ENCODE measurements around the gene C21orf58.

C21orf58 gene

DNA sequence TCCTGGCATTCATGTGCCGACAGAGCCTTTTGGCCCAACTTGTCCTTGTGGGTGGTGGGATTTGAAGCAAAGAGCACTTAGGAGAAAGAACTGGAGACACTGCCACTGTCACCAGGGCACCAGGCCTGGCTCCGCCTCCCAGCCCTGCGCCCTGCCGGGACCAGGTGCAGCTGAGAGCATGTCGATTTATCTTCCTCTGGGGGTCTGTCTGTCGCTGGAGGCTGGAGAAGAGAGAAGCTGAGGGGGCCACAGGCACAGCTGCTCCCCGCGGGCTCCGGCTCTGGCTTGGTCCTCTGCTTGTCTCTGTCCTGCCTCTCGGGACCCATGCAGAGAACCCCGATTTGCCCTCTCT, 28.5 kb upstream of the C21orf58 start:
- TF ChIP-seq, protein P1, sequence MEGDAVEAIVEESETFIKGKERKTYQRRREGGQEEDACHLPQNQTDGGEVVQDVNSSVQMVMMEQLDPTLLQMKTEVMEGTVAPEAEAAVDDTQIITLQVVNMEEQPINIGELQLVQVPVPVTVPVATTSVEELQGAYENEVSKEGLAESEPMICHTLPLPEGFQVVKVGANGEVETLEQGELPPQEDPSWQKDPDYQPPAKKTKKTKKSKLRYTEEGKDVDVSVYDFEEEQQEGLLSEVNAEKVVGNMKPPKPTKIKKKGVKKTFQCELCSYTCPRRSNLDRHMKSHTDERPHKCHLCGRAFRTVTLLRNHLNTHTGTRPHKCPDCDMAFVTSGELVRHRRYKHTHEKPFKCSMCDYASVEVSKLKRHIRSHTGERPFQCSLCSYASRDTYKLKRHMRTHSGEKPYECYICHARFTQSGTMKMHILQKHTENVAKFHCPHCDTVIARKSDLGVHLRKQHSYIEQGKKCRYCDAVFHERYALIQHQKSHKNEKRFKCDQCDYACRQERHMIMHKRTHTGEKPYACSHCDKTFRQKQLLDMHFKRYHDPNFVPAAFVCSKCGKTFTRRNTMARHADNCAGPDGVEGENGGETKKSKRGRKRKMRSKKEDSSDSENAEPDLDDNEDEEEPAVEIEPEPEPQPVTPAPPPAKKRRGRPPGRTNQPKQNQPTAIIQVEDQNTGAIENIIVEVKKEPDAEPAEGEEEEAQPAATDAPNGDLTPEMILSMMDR (IDR thresholded peaks at IDR 0.05; ENCODE audit: low read depth, low read length) = no peak
- H3K4me3 ChIP-seq (ENCODE audit: low read depth, low read length) = no peak overlapping the region

DNA sequence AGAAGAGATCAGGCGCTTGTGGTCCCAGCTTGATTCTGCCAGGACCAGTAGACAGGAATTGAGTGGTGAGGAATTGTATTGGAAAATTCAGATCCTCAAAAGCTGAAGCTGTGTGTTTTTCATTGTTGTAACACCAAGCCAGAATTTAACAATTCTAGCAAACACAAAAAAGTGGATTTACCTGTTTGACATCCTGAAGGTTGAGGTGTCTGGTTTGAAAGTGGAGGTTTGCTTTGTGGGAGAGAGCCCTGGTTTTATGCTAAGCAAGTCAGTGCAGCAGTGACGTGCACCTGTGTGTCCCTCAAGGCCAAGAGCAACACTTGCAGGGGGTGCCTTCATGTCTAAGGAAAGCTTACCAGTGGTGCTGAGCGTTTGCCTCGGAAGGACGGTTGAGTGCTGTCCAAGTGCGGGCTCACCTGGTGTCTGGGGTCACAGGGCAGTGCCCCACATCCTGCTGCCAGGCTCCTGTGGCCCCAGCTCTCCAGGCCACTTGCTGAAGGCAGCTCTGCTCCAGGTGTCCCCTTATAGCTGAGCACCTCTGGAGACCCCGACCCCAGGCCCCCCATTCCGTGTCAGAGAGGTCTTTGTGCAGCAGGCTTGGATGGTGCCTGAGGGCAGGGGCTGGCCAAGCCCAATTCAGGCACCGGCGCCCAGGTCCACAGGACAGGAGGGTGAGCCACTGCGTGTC, 27.9 kb upstream of the C21orf58 start:
- H3K4me3 ChIP-seq (ENCODE audit: low read depth, low read length) = no peak overlapping the region
- TF ChIP-seq, protein P1 (IDR thresholded peaks at IDR 0.05; ENCODE audit: low read depth, low read length) = no peak

DNA sequence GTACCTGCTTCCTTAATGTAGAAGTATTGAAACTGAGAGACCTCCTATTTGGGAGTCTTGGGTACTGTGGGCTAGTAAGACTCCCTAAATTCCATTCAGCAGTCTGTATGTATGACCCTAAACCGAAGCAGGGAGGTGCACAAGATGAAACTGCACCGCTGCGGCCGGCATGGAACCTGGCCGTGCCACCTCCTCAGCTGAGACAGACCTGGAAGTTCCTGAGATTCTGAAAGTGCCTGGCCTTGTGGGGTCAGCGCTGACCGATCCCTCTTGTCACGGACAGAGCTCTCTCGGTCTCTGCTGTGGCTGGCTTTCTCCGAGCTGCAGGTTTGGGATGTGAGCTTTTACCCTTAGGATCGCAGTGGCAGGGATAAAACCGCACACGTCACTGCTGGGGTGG, 27.3 kb upstream of the C21orf58 start:
- no peak overlapping the region for H3K4me3 ChIP-seq (ENCODE audit: low read depth, low read length)
- TF ChIP-seq, protein P1 (IDR thresholded peaks at IDR 0.05; ENCODE audit: low read depth, low read length) = no peak

DNA sequence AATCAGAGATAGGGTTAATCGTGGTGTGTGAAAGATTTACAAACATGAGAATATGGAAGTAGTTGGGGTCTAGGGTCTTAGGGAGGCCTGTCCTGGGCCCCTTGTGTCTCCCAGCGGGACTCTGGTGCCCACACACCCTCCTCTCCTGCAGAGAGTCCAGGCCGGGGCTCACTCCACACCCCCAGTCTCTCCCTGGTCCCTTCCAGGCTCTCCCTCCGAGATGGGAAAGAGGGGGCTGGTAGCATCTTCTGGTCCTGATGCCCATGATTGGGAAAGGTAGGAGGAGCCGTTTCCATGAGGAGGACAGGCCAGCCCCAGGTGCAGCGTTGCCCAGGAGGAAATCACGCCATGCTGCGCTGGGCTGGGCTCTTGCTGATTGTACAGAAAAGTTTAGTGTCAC, 26.9 kb upstream of the C21orf58 start:
- TF ChIP-seq, protein P1 (IDR thresholded peaks at IDR 0.05; ENCODE audit: low read depth, low read length) = no peak
- H3K4me3 ChIP-seq (ENCODE audit: low read depth, low read length) = no peak overlapping the region

DNA sequence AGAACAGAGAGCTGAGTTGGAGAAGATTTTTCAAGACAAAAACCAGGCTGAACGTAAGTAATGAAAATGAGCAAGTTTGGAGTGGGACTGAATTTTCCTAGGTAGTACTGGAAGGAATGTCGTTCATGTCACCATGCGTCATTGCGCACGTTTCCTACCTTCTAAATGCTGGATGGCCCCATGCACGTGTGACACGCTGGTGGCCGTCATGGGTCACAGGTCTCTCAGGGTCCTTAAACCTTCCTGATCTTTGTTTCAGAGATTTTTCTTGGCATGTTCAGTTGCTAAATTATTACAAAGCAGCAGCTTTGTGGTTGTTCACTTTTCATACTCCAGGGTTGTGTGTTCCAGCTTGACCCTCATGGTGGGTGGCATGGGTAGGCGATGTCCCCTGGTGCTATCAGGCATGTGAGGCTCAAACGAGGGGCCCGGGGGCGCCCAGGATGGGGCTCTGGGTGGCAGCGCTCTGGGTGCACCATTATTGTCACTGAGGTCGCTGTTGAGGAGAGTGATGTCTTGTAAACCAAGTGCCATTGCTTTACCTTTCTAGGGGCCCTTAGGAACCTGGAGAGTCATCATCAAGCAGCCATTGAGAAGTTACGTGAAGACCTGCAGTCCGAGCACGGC, 25.6 kb upstream of the C21orf58 start:
- H3K4me3 ChIP-seq (ENCODE audit: low read depth, low read length) = no peak overlapping the region
- TF ChIP-seq, protein P1 (IDR thresholded peaks at IDR 0.05; ENCODE audit: low read depth, low read length) = no peak

DNA sequence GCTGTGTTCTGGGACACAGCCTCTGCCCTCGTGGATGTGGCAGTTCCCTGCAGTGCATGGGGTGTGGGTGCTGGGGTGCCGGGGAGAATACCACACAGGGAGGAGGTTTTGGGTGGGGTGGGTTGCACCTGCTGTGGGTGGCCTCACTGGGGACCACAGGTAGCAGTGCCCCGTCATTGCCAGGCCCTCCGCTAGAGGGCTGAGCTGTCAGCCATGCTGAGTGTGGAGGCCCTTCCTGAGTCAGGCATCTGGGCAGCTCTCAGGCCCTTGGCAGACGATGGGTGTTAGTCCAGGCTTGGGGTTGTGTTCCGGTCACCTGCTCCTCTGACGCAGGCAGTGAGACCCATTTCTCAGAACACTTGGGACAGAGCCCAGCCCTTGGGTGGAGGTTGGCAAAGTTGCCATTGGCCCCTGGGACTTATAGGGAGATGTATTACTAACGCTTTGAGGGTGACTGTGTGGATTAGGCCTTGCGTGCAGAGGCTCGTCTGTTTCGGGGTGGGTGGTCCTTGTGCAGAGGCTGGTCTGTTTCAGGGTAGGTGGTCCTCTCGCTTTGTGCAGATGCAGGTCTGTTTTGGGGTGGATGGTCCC, 24.2 kb upstream of the C21orf58 start:
- no peak overlapping the region for H3K4me3 ChIP-seq (ENCODE audit: low read depth, low read length)
- TF ChIP-seq, protein P1 (IDR thresholded peaks at IDR 0.05; ENCODE audit: low read depth, low read length) = no peak

DNA sequence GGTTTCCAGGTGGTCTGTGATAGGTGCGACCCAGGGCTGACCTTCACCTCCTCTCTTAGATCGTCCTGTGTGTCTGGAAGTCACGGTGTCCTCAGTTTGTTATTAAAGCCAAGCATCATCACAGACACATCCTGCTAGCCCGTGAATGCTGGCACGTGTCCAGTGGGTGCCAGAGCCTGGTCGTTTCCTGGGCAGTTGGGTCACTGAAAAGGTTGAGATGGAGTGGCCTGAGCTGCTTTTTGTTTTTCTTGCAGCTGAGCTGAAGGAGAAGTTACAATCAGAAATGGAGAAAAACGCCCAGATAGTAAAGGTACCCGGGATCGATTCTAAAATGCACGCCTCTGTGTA, 23.5 kb upstream of the C21orf58 start:
- no peak overlapping the region for H3K4me3 ChIP-seq (ENCODE audit: low read depth, low read length)
- TF ChIP-seq, protein P1 (IDR thresholded peaks at IDR 0.05; ENCODE audit: low read depth, low read length) = no peak

Measured in WI38 (cell line).